ENCODE data around the gene RBM33.

RBM33 gene

DNA sequence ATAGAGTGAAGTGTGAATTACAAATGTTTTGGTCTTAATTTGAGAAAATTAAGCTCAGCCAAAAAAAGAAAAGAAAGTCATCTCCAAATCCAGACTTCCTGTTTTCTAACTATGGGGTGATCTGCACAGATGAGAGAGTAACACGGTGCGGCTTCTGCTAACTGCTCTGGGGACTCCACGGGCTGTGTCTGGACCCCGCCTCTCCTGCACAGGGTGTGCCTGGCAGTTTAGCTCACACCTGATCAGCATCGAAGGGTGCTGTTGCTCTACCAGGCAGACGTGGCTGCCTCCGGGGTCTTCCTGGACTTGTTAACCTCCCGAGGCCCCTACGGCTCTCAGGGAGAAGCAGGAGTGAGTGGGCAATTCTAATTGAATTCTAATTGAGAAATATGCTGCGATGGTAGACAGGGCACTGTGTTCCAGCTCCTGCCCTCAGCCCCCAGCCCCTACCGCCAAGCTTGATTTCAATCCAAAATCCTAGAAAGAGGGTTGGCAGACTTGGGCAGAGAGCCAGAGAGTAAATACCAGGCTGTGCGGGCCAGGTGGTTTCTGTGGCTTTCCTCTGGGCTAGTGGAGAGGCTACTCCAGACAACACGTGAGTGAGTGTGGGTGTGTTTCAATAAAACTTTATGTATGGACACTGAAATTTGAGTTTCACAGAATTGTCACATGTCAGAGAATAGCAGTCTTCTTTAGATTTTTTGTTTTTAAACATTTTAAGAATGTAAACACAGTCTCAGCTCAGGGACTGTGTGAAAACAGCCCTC is 154.4 kb downstream of the RBM33 start:
- FAIRE-seq, result no peak

DNA sequence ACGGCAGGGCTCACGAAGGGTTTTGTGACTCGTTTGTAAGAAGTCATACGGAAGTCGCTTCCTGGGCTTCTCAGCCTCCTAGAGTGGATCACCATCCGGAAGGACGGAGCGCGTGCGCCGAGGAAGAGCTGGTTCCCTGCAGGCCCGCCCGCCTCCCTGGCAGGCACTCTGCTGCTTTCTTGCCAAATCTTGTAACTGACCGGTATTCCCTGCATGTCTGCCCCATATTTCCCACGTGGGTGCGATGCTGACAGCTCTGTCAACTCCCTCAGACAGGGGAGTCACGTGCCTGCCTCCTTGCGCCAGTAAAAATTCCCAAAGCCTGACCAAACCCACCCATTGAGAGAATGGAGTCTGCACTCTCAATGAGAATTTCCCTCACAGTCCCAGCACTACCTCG is 155.1 kb downstream of the RBM33 start:
- FAIRE-seq, result no peak

DNA sequence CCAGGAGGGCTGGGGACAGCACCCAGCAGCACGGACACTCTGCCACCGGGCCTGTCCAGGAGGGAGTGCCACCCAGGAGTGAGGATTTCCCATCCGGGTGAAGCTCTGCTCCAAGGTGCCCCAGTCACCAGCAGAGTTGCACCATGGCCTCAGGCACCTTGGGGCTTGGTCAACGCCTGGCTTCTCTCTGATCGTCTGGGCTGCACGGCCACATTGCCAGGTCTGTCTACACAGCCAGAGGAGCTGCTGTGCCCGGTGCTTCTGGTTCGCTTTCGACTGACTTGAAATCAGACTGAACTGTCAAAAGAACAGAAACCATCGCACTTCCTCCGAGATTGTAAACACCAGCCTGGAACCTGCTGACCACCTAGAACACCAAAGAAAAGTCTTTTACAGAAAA is 155.8 kb downstream of the RBM33 start:
- no peak for FAIRE-seq

DNA sequence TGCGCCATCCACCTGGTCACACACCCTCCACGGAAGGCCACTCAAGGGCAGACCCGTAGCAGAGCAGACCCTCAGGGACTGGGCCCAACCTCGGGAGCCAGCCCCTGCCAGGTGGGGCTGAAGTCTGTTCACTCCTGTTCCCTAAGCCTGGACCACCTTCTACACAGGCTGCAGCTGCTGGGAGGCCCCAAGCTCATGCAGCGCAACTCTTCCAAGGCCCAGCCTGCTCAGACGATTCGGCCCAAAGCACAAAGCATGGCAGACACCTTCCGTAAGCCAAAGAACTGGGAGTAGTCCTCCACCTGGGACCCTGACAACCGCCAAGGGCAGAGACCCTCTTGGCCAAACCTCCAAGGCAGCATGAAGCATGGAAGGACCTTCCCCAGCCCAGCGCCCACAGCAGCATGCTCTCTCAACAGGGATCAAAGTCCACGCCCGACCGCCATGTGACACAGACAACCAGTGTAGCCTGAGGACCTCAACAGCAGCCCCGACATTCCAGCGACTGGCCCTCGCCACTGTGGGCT is 156.3 kb downstream of the RBM33 start:
- FAIRE-seq, result no peak

DNA sequence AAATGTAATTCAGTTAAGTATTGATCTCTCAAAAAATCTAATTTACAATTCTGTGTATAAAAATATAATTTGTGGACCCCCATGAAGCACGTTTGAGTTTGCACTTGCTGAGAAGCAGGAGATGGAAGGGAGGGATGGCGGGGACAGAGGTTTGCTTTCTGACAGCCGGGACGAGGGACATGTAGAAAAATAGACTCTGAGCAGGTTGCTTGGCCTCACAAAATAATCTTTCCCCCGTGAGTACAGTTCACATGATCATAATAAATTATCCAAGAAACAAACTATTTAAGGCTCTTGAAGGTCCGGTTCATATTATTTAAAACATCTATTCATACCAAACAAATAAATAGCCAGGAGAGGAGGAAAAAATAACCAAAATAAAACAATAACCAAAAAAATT is 157.8 kb downstream of the RBM33 start:
- no peak for FAIRE-seq

DNA sequence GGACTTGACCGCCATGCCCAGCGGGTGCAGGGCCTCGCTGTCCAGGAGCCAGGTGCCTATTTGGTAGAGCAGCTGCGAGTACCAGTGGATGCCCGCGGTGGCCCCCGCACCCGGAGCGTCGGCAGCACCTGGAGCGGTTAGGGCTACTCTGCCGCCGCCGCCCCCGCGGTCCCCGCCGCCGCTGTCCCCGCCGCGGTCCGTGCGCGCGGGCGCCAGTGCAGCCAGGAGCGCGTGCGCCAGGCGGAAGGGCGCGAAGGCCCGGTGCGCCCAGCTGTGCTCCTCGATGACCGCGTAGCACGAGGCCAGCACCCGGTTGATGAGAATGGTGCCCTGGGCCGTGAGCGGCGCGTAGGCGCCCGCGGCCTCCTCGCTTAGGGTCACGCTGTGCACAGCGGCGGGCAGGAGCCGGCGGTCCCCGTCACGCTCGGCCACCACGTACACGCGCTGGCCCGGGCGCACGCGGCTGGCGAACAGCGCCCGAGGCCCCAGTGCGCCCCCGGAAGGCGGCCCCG is 158.5 kb downstream of the RBM33 start:
- FAIRE-seq, result no peak

DNA sequence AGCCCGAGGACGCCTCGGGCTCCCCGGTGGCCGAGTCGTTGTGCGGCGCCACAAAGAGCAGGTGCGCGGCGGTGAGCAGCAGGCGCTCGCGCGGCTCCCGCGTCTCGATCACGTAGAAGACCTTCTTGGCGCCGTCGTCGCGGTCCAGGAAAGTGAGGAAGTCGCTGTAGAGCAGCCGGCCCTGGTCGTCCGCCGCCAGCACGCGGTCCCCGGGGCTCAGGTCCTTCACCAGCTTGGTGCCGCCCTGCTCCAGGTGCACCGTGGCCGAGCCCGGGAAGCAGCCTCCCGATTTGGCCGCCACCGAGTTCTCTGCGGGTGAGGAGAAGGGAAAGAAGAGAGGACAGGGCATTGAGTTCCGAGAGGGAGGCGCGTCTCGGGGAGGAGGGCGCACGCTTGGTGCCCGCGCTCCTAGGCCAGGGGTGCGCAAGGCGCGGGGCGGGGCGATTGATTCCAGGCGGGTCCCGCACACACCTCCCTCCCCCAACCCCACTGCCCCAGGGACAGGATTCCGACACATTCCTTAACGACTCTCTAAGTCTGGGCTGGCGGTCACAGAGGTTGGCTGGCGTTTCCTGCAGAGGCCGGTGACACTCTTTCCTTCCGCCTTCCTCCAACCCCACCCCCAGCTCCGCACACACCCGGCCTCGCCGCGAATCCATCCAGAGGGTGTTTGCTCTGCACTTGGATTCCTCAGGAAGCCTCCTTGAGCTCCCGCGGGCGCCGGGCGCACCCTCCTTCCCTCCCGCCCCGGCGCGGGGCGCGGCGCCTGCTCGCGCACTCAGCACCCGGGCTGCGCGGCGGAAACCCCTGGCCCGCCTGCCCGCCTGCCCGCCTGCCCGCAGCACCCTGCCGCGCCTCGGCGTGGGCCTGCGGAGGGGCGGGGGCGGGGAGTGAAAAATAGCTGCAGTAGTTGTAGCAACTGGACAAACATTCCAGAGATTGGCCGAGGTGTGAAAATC is 159.2 kb downstream of the RBM33 start:
- FAIRE-seq, result no peak

DNA sequence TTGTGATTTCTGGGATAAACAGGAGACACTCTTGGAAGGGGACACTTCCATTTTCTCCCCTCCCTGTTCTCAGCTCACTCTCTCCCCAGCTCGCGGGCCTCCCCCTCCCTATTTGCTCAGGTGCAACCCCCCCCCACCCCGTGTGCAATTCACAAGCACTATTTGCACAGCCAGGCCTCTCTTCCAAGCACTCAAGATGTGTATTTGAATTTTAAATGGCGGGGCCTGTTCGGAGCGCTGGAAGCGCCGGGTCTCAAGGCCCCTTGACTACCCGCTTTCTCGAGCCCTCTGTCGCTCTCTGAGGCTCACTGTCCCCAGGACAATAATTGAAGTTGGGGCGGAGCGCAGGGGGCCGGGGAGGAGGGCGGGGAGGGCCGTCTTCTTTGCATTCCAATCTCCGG is 160.0 kb downstream of the RBM33 start:
- no peak for FAIRE-seq

DNA sequence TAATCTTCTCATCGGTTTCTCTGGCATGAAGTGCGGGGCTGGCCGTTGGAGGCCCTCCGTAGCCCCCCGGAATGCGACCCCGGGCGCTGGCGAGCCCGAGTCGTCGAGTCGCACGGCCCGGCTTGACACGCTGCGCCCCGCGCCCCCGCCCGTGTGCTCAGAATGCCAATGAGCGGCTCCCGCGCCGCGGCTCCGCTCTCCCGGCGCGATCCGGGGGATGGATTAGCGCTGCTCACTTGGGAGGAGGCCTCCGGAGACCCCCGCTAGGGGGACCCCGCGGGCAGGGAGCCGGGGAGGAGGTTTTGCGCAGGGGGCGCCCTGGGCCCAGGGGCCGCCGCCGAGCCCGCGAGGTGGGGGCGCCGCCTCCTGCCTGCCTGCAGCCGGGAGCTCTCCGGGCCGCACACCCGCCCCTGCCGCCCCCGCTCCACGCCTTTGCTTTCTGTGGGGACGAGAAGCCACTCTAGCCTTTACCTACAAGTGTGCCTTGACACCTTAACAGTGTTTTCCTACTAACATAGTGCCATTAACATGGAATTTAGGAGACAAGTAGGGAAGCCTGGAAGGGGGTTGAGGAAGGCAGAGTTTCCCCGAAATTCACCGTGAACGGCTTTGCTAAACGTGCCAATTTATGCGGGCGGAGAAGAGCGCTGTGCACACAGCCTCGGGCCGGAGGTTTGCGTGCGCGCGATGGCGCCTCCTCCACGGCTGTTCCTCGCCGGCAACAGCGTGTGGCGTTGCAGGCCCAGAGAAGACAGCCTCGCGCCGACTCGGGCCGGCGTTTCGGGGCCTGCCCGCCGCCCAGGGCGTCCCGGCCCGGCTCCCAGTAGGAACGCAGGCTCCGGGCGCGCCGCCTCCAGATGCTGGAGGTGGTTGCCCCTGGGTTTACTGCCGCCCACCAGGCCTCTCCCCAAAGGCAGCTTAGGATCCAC is 160.7 kb downstream of the RBM33 start:
- FAIRE-seq, result no peak

DNA sequence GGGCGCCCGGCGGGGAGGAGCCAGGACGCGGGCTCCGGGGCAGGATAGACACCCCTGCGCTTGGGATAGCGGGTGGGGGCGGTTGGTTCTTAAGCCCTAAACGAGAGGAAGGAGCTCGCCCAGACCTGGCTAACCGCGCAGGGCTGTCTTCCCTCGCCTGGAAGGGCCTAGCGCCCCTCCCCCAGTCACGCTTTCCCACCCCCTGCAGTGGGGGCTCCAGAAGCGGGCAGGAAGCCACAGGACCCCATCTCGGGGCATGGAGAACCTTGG is 161.3 kb downstream of the RBM33 start:
- FAIRE-seq, result no peak

DNA sequence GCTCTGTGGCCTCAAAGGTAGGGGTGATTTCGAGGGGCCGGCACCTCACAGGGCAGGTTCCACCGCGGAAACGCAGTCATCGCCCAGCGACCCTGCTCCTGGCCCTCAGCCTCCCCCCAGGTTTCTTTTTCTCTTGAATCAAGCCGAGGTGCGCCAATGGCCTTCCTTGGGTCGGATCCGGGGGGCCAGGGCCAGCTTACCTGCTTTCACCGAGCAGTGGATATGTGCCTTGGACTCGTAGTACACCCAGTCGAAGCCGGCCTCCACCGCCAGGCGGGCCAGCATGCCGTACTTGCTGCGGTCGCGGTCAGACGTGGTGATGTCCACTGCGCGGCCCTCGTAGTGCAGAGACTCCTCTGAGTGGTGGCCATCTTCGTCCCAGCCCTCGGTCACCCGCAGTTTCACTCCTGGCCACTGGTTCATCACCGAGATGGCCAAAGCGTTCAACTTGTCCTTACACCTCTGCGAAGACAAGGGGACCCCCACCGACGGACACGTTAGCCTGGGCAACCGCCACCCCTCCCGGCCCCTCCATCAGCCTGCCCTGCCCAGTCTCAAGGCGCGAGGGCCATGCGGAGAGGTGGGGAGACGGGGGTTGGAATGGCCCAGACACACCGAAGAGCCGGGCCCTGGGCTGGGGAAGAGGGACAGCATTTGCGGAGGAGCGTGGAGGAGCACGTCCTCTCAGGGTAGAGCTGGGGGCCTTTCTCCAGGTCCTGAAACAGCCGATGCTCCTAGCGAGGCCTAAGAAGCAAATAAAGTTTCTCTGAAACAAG is 161.8 kb downstream of the RBM33 start:
- no peak for FAIRE-seq

DNA sequence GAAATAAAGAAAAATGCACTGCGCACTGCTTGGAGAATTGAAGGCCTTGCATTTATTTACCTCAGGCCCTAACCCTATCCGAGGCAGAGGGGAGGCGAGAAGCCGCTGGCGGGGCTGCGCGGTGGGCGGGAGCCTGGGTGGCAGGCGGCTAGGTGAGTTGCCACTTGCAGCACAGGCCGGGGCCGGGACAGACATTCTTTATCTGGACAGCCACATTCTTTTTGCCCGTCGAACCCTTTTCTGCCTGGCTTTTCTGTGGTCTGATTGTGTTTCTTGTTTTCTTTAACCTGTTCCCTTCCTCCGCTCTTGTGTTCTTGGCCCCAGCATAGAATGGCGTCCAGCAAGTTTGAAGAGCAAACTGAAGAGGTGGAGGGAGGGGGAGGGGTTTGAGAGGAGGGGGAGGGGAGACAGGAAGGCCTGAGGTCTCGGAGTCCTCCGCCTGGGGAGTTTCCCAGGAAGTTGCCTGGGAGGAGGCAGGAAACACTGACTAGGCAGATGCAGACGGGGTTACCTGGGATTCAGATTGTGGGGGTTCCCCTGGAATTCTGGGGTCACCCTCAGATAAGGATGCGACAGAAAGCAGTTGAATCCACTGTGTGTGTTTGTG is 162.7 kb downstream of the RBM33 start:
- no peak for FAIRE-seq

DNA sequence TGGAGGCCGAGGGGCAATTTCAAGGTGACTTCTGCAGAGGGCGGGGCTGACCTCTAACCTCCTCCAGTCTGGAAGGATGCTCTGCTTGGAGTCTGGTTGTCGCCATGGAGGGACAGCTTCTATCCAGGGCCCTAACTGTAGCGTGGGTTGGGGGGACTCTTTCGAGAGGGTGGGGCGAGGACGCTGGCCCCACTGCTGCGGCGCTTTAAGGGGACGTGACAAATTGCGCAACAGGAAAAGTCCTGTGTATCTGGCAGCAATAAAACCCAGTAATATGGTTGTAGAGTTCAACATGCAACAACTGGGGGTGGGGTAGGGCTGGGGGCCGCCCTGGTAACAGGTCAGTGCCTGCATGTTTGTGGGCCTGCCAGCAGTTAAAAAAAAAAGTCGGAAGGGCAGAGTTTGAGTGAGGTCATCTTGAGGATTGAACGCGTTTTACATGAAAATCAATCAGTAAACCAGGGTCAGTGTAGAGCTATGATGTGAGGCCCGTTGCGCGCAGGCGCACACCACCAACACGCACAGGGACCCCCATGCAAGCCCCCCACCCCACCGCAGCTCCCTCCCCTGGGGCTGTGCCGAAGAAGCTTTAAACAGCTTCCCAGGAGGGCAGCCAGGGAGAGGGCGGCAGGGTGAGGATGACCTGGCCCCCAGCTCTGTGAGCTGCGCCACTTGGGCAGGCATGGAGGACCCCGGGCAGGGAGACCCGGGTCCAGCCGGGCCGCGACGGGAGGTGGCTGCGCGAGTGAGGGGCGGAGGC is 163.5 kb downstream of the RBM33 start:
- FAIRE-seq, result no peak

DNA sequence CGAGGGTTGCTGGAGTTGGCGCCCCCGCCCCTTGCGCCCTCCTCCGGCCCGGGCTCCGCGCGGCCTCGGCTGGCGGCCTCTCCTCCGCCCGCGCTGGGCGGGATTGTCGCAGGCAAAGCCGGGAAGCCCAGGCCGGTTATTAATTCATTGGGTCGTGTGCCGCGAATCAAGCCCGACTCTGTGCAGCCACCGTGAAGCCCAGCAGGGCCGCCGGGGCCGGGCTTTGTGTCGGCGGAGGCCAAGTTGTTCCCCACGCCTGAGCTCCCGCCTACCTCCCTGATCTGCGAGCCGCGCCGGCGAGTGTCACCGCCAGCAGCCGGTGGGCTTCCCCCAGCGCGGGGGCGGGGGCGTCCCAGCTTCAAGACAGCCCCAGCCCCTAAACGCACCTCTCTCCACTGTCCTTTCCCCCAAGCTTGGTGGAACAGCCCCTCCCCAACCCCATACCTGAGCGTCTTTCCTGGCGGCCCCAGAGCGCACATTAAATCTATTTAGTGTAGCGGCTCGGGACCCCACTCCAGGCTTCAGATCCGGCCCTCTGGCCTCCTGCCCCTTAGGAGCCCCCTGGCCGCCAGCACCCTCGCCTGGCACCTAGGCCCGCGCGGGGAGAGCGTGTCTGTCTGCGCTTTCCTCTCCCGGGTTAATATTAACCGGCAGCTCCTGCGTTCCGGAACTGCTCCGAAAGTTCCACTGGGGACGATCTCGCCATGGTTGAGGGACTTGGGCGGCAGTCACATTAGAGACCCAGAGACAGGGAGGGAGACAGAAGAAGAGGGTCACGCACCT is 164.3 kb downstream of the RBM33 start:
- FAIRE-seq, result no peak

DNA sequence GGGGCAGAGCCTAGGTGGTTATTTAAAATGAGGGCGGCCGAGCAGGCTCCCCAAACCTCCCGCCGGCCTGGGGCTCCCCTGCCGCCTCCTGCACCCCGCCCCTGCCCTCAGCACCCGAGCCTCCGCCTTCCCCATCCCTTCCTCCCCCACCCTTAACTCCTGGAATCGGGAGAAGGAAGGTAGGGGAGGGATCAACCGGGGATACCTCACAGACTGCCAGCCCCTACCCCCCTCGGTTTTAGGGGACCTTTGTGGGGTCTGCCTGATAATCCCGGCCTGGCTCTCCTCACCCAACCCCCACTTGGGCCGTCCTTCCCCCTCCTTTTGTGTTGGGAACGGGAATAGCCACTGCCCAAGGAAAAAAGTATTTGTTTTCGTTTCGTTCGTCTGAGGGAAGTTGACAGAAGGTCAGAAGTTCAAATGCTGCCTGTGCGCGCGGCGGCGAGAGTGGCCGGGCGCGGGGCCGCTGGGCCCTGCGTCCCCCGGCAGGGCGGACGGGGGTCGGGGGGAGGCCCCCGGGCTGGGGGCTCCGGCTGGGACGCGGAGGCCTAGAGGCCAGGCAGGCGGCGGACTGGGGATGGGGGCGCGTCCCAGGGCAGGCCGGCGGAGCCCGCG is 165.0 kb downstream of the RBM33 start:
- FAIRE-seq, result no peak

DNA sequence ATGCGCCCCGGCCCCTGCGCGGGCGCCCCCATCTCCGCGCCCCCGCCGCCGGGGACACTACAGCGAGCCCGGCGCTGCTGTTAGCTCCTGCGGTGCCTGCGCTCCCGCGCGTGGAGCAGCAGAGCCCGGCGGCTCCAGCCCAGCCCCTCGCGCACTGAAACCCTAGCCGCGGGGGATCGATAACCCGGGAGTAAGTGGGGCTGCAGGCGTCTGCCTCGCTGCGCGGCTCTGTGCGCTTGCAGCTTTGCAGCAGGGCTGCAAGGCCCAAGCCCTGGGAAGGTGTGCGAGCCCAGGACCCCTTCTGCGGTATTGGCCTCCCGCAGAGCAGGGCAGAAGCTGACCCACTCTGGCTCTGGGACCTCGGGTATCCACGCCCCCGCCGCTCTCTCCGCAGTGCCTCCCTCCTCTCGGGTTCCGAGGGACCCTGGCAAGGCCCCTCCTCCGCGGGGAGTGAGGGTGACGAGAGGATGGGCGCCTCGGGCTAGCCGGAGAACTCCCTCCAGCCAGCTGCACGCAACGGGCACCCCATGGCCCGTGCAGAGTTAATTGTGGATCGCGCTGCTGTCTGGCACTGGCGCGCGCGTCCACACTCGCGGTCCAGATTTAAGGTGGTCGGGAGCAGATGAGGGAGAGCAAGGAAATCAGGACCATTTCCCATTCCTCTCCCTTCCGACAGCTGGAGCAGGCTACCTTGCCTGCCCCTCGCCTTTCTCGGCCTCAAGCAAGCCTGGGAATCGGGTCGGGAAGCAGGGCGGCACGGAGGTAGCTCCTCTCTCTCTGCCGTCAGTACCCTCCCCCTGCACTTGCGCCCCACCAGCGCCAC is 165.7 kb downstream of the RBM33 start:
- FAIRE-seq, result no peak

DNA sequence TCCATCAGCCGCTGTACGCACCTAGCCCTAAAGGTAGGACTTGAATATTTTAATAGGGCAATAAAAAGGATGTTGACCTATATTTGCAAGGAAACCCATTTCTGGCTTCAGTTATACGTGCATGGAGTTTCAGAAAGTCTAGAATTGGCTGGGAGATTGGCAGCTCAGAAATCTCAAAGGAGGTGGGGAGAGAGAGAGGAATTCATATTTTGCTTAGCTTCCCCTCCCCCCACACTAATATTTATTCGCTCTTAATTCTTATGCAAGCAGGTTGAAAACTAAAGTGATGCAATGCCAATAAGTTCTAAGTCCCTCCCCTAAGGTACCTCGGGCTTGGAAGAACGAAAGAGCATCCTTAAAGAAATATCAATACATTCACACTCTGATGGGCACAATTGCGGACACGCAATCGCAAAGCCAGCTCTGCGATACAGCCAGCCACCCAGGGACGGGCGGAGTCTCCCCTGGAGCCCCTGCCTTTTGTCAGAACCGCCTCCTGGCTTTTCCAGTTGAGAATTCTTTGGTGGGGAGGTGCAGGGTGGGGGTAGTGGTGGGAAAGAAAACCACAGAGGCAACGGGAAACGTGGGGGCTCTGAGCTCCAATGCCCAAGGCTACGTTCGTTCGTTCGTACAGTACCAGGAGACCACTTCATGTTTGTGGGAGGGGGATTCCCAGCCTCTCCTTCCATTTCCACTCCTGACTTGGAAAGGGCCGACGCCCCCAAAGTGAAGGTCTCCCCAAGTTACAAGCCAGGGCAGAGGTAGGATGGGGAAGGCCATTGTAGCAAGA is 166.5 kb downstream of the RBM33 start:
- no peak for FAIRE-seq

DNA sequence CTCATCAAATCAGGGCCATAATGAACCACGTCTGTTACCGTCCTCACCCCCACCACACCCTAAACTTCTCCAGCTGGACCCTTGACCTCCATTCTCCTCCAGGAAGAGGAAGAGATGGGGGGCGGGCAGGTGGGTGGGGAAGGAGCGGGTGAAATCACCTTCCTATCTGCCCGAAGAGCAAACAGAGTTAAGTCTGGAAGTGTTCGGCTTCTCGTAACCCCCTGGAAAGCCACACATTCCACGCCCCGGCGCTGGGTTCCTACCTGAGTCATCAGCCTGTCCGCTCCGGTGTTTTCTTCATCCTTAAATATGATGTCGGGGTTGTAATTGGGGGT is 167.1 kb downstream of the RBM33 start:
- no peak for FAIRE-seq

Measured in endometrium (tissue), 2 donors.